Stimulated activated CD4-positive, alpha-beta T cell treated with anti-CD3 and anti-CD28 coated beads, Interleukin-2, amount 100 ng/mL, for 48 hours (primary cell): Measurements from ENCODE around the gene RFX8.
"Not testable (repeated sequence)": the region's sequence is repeated elsewhere in the genome, so short reads cannot be mapped to it uniquely, and the experiment has no call there.

Experiments
- DNase-seq, 2 donors: peaks; one replicate each; pipeline ENCODE4 v3.0.0-alpha.2; 2020

RFX8 gene

GRCh38 chr2:101438555-101438954, 36.4 kb downstream of the RFX8 start:
- not testable (repeated sequence) for DNase-seq

- no peak for DNase-seq
Measured at GRCh38 chr2:101435001-101435862, 39.7 kb downstream of the RFX8 start.

- no peak for DNase-seq
Measured at GRCh38 chr2:101433465-101433864, 41.4 kb downstream of the RFX8 start.

GRCh38 chr2:101432411-101433181, 42.3 kb downstream of the RFX8 start:
- no peak for DNase-seq

- DNase-seq: no peak
Measured at GRCh38 chr2:101431486-101431885, 43.4 kb downstream of the RFX8 start.

- DNase-seq: no peak
Measured at GRCh38 chr2:101430156-101430555, 44.8 kb downstream of the RFX8 start.

GRCh38 chr2:101429453-101429852, 45.5 kb downstream of the RFX8 start:
- DNase-seq: no peak

- DNase-seq: no peak
Measured at GRCh38 chr2:101428422-101429176, 46.3 kb downstream of the RFX8 start.

- DNase-seq: no peak
Measured at GRCh38 chr2:101427743-101428142, 47.2 kb downstream of the RFX8 start.

- DNase-seq: no peak
Measured at GRCh38 chr2:101427240-101427639, 47.7 kb downstream of the RFX8 start.

GRCh38 chr2:101426822-101427221, 48.1 kb downstream of the RFX8 start:
- DNase-seq: no peak

- no peak for DNase-seq
Measured at GRCh38 chr2:101420623-101421022, 54.3 kb downstream of the RFX8 start.

GRCh38 chr2:101419096-101419663, 55.7 kb downstream of the RFX8 start:
- peak; percentile 59 to 64 for DNase-seq

GRCh38 chr2:101418460-101419095, 56.3 kb downstream of the RFX8 start:
- no peak for DNase-seq

- DNase-seq: no peak
Measured at GRCh38 chr2:101416609-101417008, 58.3 kb downstream of the RFX8 start.

GRCh38 chr2:101415884-101416283, 59.0 kb downstream of the RFX8 start:
- no peak for DNase-seq

- DNase-seq: no peak
Measured at GRCh38 chr2:101415220-101415619, 59.7 kb downstream of the RFX8 start.

GRCh38 chr2:101412092-101412694, 62.7 kb downstream of the RFX8 start:
- DNase-seq: no peak

- no peak for DNase-seq
Measured at GRCh38 chr2:101410746-101411145, 64.2 kb downstream of the RFX8 start.

GRCh38 chr2:101410114-101410513, 64.8 kb downstream of the RFX8 start:
- DNase-seq: no peak

- no peak for DNase-seq
Measured at GRCh38 chr2:101409699-101410098, 65.2 kb downstream of the RFX8 start.

- no peak for DNase-seq
Measured at GRCh38 chr2:101408925-101409324, 66.0 kb downstream of the RFX8 start.
